ENCODE results near the gene SOX1. TPM values are rescaled to one million over a fixed set of nuclear protein-coding genes. Genes with fewer than 3 reads are reported as not detected.

SOX1 gene
- total RNA-seq, 1 donor from 2014 or later = 3.3 TPM

DNA sequence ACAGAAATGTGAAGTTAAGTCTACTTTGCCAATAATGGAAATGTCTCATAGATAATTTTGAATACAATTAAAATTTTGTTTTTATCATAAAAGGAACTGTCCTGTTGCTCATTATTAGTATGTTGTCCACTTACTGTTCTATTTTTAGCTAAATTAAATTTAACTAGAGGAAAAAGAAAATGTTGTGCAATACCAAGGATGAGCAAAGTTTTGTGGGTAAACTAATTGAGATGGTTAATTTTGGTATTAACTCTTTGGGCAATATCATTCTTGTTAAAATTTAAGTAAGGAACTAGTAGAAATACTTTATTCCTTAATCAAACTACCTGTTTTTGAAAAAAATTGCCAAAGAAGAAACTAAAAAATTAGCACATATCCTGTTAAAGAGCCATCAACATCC is 43.5 kb downstream of the SOX1 start:
- Mint-ChIP-seq H3K4me3 (no peak overlapping the region), H3K9me3 (no peaks in the 10 kb centered on the region), H3K36me3 (peaks cover 3% of the 10 kb centered on the region), H3K27me3 (ENCODE audit: insufficient read depth, low read depth) (peaks cover 9% of the 10 kb centered on the region), H3K27ac (no peak overlapping the region), H3K4me1 (peaks cover 62% of the 10 kb centered on the region)
- Histone ChIP-seq H3K9ac (no peak overlapping the region), H3K36me3 (no peaks in the 10 kb centered on the region), H3K4me3 (no peak overlapping the region), H3K79me2 (ENCODE audit: low read depth) (no peaks in the 10 kb centered on the region), H3K9me3 (ENCODE audit: low read depth) (no peaks in the 10 kb centered on the region), H3K4me1 (peaks cover 30% of the 10 kb centered on the region), H3F3A (ENCODE audit: low read depth) (peaks cover 18% of the 10 kb centered on the region), H3K4me2 (no peak overlapping the region), H3K27ac (no peak overlapping the region), H3K27me3 (peaks cover 42% of the 10 kb centered on the region), H2AFZ (replicated peaks) (no peak overlapping the region), H4K20me1 (ENCODE audit: low read depth) (no peaks in the 10 kb centered on the region)
- TF ChIP-seq, protein P1, sequence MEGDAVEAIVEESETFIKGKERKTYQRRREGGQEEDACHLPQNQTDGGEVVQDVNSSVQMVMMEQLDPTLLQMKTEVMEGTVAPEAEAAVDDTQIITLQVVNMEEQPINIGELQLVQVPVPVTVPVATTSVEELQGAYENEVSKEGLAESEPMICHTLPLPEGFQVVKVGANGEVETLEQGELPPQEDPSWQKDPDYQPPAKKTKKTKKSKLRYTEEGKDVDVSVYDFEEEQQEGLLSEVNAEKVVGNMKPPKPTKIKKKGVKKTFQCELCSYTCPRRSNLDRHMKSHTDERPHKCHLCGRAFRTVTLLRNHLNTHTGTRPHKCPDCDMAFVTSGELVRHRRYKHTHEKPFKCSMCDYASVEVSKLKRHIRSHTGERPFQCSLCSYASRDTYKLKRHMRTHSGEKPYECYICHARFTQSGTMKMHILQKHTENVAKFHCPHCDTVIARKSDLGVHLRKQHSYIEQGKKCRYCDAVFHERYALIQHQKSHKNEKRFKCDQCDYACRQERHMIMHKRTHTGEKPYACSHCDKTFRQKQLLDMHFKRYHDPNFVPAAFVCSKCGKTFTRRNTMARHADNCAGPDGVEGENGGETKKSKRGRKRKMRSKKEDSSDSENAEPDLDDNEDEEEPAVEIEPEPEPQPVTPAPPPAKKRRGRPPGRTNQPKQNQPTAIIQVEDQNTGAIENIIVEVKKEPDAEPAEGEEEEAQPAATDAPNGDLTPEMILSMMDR (IDR thresholded peaks at IDR 0.05) = no peak
- TF ChIP-seq EZH2phosphoT487 (IDR thresholded peaks at IDR 0.05) (no peak), EZH2 (IDR thresholded peaks at IDR 0.05) (no peak)
- DNase-seq (ENCODE audit: low spot score) = no peak

GRCh38 chr13:112111239-112111857 is 44.4 kb downstream of the SOX1 start:
- Mint-ChIP-seq H3K27me3 (ENCODE audit: insufficient read depth, low read depth) (peaks cover 9% of the 10 kb centered on the region), H3K27ac (peak overlapping the region; percentile 86), H3K36me3 (peaks cover 3% of the 10 kb centered on the region), H3K4me1 (peaks cover 62% of the 10 kb centered on the region), H3K4me3 (no peak overlapping the region), H3K9me3 (no peaks in the 10 kb centered on the region)
- Histone ChIP-seq H3K9me3 (ENCODE audit: low read depth) (no peaks in the 10 kb centered on the region), H3K79me2 (ENCODE audit: low read depth) (no peaks in the 10 kb centered on the region), H3K4me2 (no peak overlapping the region), H3F3A (ENCODE audit: low read depth) (peaks cover 10% of the 10 kb centered on the region), H4K20me1 (ENCODE audit: low read depth) (no peaks in the 10 kb centered on the region), H3K4me3 (no peak overlapping the region), H3K36me3 (no peaks in the 10 kb centered on the region), H3K4me1 (peaks cover 21% of the 10 kb centered on the region), H3K27me3 (peaks cover 39% of the 10 kb centered on the region), H2AFZ (replicated peaks) (no peak overlapping the region), H3K27ac (no peak overlapping the region), H3K9ac (no peak overlapping the region)
- no peak for DNase-seq (ENCODE audit: low spot score)
- TF ChIP-seq EZH2 (IDR thresholded peaks at IDR 0.05) = no peak
- no peak for TF ChIP-seq EZH2phosphoT487 (IDR thresholded peaks at IDR 0.05)
- TF ChIP-seq, protein P1 (IDR thresholded peaks at IDR 0.05) = no peak

DNA sequence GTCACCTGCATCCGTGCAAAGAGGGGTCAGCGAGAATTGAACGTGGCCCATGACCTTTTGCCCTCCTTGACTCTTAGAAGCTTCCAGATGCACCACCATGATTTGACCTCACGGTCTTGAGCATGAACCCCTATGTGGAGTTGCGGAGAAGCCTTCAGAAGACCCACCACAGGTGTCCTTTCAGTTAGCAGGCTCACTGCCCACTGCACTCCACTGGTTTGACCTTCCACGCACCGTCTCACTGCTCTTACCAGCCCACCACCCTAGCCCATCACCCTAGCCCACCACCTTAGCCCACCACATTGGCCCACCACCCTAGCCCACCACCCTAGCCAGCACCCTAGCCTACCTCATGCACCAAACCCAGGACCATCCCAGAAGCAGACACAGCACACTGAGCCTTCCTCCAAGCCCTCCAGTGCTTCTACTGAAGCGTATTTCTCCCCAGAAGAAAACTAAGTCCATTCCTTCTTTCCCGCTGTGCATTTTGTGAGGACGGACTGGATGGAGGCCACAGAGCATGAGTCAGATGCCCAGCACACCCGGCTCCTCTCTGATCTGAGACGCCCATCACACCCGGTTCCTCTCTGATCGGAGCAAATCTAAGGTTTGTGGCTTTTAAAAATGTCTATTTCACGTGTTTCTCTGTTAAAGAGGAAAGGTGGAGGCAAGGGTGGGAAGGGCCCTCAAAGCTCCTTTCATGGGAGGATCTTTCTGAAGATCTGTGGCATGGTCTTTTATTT is 45.8 kb downstream of the SOX1 start:
- H2AFZ ChIP-seq (replicated peaks) = no peak overlapping the region
- H3K9me3 ChIP-seq (ENCODE audit: low read depth) = no peaks in the 10 kb centered on the region
- TF ChIP-seq, protein P1 (IDR thresholded peaks at IDR 0.05) = no peak
- no peak for TF ChIP-seq EZH2 (IDR thresholded peaks at IDR 0.05)
- TF ChIP-seq EZH2phosphoT487 (IDR thresholded peaks at IDR 0.05) = no peak
- Mint-ChIP-seq H3K4me1 (peaks cover 56% of the 10 kb centered on the region), H3K4me3 (no peak overlapping the region), H3K36me3 (peaks cover 3% of the 10 kb centered on the region), H3K27me3 (ENCODE audit: insufficient read depth, low read depth) (peaks cover 9% of the 10 kb centered on the region), H3K27ac (peak overlapping the region; percentile 36), H3K9me3 (no peaks in the 10 kb centered on the region)
- H3K4me2 ChIP-seq = no peak overlapping the region
- no peak overlapping the region for H3K9ac ChIP-seq
- H3K36me3 ChIP-seq = no peaks in the 10 kb centered on the region
- no peaks in the 10 kb centered on the region for H3K79me2 ChIP-seq (ENCODE audit: low read depth)
- no peak for DNase-seq (ENCODE audit: low spot score)
- peaks cover 10% of the 10 kb centered on the region for H3K4me1 ChIP-seq
- no peaks in the 10 kb centered on the region for H4K20me1 ChIP-seq (ENCODE audit: low read depth)
- peaks cover 26% of the 10 kb centered on the region for H3K27me3 ChIP-seq
- H3F3A ChIP-seq (ENCODE audit: low read depth) = no peaks in the 10 kb centered on the region
- H3K27ac ChIP-seq = no peak overlapping the region
- no peak overlapping the region for H3K4me3 ChIP-seq
